Measurements from ENCODE around the gene FAT3.

The FAT3 gene

DNA sequence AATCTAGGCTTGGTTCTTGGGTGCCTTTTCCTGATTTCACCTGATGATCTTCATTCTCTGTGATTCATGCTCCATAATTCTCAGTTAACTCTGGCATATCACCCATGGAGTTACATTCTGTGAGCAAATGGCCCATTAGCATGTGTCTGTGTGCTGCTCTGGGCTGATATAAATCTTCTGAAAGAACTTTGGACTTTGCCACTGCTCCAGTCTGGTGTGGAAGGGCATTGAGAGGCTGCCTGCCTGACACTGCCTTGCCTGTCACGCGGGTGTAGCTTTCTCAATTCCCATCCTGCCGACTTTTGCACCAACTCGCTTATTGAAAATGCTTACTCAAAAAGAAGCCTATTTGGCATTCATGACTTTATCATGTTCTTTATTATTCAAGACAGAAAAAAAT lies 42.2 kb downstream of the FAT3 start:
- TF ChIP-seq, protein P1, sequence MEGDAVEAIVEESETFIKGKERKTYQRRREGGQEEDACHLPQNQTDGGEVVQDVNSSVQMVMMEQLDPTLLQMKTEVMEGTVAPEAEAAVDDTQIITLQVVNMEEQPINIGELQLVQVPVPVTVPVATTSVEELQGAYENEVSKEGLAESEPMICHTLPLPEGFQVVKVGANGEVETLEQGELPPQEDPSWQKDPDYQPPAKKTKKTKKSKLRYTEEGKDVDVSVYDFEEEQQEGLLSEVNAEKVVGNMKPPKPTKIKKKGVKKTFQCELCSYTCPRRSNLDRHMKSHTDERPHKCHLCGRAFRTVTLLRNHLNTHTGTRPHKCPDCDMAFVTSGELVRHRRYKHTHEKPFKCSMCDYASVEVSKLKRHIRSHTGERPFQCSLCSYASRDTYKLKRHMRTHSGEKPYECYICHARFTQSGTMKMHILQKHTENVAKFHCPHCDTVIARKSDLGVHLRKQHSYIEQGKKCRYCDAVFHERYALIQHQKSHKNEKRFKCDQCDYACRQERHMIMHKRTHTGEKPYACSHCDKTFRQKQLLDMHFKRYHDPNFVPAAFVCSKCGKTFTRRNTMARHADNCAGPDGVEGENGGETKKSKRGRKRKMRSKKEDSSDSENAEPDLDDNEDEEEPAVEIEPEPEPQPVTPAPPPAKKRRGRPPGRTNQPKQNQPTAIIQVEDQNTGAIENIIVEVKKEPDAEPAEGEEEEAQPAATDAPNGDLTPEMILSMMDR (IDR thresholded peaks at IDR 0.05; ENCODE audit: control insufficient read depth, extremely low read depth, insufficient read depth), result no peak
- H3K4me3 ChIP-seq (ENCODE audit: low read depth, low read length), result no peak overlapping the region
- DNase-seq (ENCODE audit: low read depth), result no peak

DNA sequence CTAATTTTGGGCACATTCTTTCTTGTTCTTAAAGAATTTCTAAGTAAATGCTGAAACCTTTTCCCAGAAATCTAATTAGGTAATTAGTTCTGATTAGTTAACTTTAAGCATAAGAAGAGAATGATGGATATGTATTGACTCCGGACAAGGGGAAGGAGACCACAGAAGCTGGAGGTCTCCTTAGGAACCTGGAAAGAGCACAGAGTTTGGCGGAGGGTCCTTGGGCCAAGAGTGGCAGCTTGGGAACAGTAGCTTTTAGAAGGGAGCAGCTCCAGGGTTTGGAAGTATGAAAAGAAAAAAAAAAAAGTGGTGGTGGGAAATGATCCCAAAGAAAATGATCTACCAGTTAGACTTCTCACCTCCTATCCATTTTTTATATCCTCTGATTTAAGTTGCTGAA lies 42.7 kb downstream of the FAT3 start:
- H3K4me3 ChIP-seq (ENCODE audit: low read depth, low read length), result no peak overlapping the region

DNA sequence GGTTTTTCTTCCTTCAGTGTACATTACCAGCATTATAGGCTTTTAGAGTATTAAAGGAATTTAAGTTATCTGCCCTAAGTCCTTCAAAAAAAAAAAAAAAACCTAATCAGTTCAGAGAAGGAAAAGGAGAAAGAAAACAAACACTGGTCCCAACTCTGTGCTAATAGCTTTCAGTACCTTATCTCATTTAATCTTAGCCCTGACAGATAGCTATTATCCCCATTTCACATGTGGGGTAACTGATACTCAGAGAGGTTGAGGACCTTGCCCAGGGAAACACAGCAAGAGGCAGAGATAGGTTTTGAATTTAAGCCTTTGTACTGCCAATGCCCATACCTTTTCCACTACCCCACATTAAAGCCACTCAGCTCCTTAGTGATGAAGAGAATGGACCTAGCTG lies 43.4 kb downstream of the FAT3 start:
- H3K4me3 ChIP-seq (ENCODE audit: low read depth, low read length), result no peak overlapping the region
- no peak for DNase-seq (ENCODE audit: low read depth)
- TF ChIP-seq, protein P1 (IDR thresholded peaks at IDR 0.05; ENCODE audit: control insufficient read depth, extremely low read depth, insufficient read depth), result no peak

More for the DNA sequence above, 42.7 kb downstream of the FAT3 start:
- TF ChIP-seq, protein P1 (IDR thresholded peaks at IDR 0.05; ENCODE audit: control insufficient read depth, extremely low read depth, insufficient read depth), result no peak
- DNase-seq (ENCODE audit: low read depth), result no peak

DNA sequence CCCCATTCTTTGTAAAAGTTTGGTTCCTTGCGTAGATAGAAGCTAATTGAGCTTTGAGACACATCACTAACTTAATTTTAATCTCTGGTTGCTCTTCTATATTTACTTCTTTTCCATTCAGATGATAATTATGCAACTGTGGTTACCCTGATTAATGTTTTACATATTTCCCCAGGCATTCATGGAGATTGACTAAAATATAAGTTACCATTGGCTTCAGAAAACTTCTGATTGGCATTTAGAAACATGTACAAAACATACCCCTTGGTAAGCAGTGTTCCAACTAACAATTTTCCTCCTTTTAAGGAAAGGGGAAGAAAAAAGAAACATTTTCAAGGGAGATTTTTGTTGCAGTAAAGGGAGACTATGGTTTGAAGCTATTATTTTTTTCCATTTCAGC lies 43.9 kb downstream of the FAT3 start:
- H3K4me3 ChIP-seq (ENCODE audit: low read depth, low read length), result no peak overlapping the region
- TF ChIP-seq, protein P1 (IDR thresholded peaks at IDR 0.05; ENCODE audit: control insufficient read depth, extremely low read depth, insufficient read depth), result no peak
- no peak for DNase-seq (ENCODE audit: low read depth)

DNA sequence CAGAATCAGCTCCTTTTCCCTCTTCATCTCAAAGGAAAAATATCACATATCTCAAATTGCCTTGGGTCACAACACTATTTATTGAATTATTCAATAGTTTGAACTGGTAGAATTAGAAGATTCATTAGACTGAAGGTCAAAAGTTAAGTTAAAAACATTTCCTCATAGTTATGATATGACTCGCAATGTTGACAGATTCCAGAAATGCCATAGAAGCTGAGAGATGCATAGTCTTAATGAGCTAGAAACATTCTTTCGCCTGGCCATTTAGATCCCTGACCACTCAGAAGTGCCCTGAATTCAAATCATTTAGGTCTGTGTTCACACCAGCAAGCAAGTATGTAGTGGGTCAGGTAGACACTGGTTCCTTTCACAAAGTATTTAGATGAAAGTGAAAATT lies 44.4 kb downstream of the FAT3 start:
- TF ChIP-seq, protein P1 (IDR thresholded peaks at IDR 0.05; ENCODE audit: control insufficient read depth, extremely low read depth, insufficient read depth), result no peak
- H3K4me3 ChIP-seq (ENCODE audit: low read depth, low read length), result no peak overlapping the region
- DNase-seq (ENCODE audit: low read depth), result no peak

DNA sequence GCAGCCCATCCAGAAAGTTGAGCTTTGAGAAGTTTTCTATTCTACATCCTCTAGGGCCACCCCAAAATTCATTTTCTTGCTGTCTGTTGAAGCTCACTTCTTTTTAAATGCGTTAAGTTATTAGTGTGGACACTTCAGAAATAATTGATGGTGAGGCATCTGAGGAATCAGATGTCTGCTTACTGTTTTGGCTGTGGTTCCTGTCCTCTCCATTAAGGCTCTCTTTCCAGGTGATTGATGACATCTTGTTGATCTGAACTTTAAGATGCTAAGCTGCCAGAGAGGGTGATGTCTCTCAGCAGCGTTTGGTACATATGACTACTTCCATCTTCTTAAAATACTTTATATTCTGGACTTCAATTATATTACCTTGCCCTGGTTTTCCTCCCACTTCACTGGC lies 45.2 kb downstream of the FAT3 start:
- no peak for DNase-seq (ENCODE audit: low read depth)
- TF ChIP-seq, protein P1 (IDR thresholded peaks at IDR 0.05; ENCODE audit: control insufficient read depth, extremely low read depth, insufficient read depth), result no peak
- no peak overlapping the region for H3K4me3 ChIP-seq (ENCODE audit: low read depth, low read length)

DNA sequence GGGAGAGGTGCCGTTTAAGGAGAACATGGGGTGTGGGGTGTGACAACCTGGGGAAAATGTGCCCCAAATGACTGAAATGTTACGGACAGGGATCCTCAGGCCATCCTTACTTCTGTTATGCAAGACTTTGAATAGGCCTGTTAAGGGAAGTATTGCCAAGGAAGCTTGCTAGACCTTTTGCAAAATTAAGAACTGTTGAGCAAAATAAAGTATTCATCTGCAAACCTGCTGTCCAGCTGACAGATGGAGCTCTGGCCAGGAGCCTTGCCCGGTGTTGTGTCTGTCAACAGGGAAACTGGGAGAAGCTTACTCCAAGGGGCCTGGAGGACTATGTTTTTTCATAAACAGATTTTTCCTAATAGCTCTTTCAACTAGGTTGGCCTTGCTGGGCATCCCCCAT lies 48.0 kb downstream of the FAT3 start:
- no peak for DNase-seq (ENCODE audit: low read depth)
- TF ChIP-seq, protein P1 (IDR thresholded peaks at IDR 0.05; ENCODE audit: control insufficient read depth, extremely low read depth, insufficient read depth), result no peak
- H3K4me3 ChIP-seq (ENCODE audit: low read depth, low read length), result no peak overlapping the region

All from LNCaP clone FGC (cell line).